Measurements from ENCODE around the gene C6orf136. TPM values are rescaled to one million over a fixed set of nuclear protein-coding genes. Genes with fewer than 3 reads are reported as not detected.

Gene C6orf136
- total RNA-seq, 4 donors from 2014 or later: 10.8 to 19.6 (median 16.6) TPM

DNA sequence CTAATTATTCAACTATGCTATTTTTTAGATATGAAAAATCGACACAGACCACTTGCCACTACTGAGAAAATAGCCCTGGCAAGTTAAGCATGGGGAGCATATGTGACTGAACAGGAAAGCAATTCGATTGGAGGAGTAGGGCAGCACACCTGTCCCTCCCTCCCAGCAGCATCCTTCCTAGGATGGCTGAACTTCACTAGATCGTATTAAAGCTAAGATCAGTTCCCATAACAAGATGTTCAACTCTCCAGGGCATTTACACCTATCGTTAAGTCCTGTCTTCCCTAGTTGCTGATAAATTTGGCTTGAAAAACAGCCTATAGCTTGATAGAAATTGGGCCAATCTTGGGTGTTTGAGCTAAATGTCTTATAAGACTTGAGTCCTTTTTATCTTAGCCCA, 36.9 kb upstream of the C6orf136 start:
- no peaks in the 10 kb centered on the region for H3K27me3 ChIP-seq
- H3K4me1 ChIP-seq: peaks cover 30 to 77% (median 35%) of the 10 kb centered on the region in 3 donors
- H3K4me3 ChIP-seq: no peak overlapping the region
- 73 to 88% methylated on average over 4 of the region's 4 CpGs for WGBS, 2 donors (ENCODE audit: low coverage in 1 of 2)
- no peaks in the 10 kb centered on the region for H3K9me3 ChIP-seq
- no peak for ATAC-seq
- TF ChIP-seq POLR2A (IDR thresholded peaks at IDR 0.05) (no peak), POLR2AphosphoS5 (IDR thresholded peaks at IDR 0.05) (no peak), EP300 (IDR thresholded peaks at IDR 0.05) (no peak)
- TF ChIP-seq, protein P1, sequence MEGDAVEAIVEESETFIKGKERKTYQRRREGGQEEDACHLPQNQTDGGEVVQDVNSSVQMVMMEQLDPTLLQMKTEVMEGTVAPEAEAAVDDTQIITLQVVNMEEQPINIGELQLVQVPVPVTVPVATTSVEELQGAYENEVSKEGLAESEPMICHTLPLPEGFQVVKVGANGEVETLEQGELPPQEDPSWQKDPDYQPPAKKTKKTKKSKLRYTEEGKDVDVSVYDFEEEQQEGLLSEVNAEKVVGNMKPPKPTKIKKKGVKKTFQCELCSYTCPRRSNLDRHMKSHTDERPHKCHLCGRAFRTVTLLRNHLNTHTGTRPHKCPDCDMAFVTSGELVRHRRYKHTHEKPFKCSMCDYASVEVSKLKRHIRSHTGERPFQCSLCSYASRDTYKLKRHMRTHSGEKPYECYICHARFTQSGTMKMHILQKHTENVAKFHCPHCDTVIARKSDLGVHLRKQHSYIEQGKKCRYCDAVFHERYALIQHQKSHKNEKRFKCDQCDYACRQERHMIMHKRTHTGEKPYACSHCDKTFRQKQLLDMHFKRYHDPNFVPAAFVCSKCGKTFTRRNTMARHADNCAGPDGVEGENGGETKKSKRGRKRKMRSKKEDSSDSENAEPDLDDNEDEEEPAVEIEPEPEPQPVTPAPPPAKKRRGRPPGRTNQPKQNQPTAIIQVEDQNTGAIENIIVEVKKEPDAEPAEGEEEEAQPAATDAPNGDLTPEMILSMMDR (IDR thresholded peaks at IDR 0.05): no peak
- H3K36me3 ChIP-seq: peaks cover 3 to 44% of the 10 kb centered on the region in 2 donors
- no peak overlapping the region for H3K27ac ChIP-seq

- ATAC-seq: no peak
- Histone ChIP-seq H3K36me3 (peaks cover 0 to 35% of the 10 kb centered on the region in 2 donors), H3K4me1 (peaks cover 30 to 77% (median 35%) of the 10 kb centered on the region in 3 donors), H3K27ac (peak overlapping the region in 2 of 4 donors; percentile 39 to 92), H3K4me3 (no peak overlapping the region), H3K9me3 (no peaks in the 10 kb centered on the region), H3K27me3 (no peaks in the 10 kb centered on the region)
- TF ChIP-seq POLR2A (IDR thresholded peaks at IDR 0.05): no peak
- TF ChIP-seq, protein P1 (IDR thresholded peaks at IDR 0.05): no peak
- no peak for TF ChIP-seq EP300 (IDR thresholded peaks at IDR 0.05)
- no peak for TF ChIP-seq POLR2AphosphoS5 (IDR thresholded peaks at IDR 0.05)
- WGBS, 2 donors (ENCODE audit: low coverage in 1 of 2): 57 to 61% methylated on average over 3 to 5 of the region's 9 CpGs
Measured at GRCh38 chr6:30611150-30611855, 35.6 kb upstream of the C6orf136 start.

DNA sequence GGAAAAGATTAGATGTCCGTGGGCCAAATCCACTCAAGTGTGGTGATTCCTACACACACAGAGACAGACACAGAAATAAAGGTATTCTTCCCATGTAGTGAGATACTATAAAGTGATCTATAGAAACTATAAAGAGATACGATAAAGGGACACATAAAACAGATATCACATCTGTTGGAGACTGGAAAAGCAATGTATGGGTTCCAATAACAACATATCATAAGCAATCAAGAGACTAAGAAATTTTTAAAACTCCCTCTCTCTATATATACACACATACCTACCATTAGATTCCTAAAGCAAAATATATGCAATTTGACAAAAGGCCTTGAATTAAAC, 35.1 kb upstream of the C6orf136 start:
- no peaks in the 10 kb centered on the region for H3K9me3 ChIP-seq
- H3K4me1 ChIP-seq: peaks cover 30 to 74% (median 35%) of the 10 kb centered on the region in 3 donors
- H3K36me3 ChIP-seq: peaks cover 0 to 35% of the 10 kb centered on the region in 2 donors
- H3K27me3 ChIP-seq: no peaks in the 10 kb centered on the region
- TF ChIP-seq, protein P1 (IDR thresholded peaks at IDR 0.05): no peak
- TF ChIP-seq EP300 (IDR thresholded peaks at IDR 0.05) (no peak), POLR2A (IDR thresholded peaks at IDR 0.05) (no peak), POLR2AphosphoS5 (IDR thresholded peaks at IDR 0.05) (no peak)
- no peak for ATAC-seq
- no peak overlapping the region for H3K4me3 ChIP-seq
- peak overlapping the region in 3 of 4 donors; percentile 39 to 92 (median 76) for H3K27ac ChIP-seq
- WGBS, 2 donors (ENCODE audit: low coverage in 1 of 2): 59 to 61% methylated on average over 2 of the region's 2 CpGs

DNA sequence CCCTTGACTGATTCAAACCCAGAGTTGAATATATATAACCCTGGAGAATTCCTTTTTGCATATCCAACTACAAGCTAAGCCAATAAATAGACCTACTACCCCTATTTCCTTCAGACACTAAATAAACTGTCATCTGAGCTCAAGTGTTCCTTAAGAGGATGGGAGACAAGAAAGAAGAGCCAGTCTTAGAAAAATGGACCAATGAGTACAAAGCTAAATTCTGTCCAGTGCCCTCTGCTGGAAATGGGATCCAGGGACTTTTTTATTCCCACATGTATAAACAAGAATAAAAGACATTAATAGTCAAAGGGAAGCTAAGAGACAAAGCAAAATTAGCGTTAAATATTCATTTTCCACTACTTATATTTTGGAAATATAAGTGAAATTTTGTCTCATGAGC, 34.7 kb upstream of the C6orf136 start:
- Histone ChIP-seq H3K9me3 (no peaks in the 10 kb centered on the region), H3K4me1 (peaks cover 30 to 71% (median 35%) of the 10 kb centered on the region in 3 donors), H3K36me3 (peaks cover 0 to 31% of the 10 kb centered on the region in 2 donors), H3K27me3 (no peaks in the 10 kb centered on the region), H3K27ac (peak overlapping the region in 3 of 4 donors; percentile 76 to 95 (median 92)), H3K4me3 (no peak overlapping the region)
- 44 to 67% methylated on average over 1 of the region's 1 CpG for WGBS, 2 donors (ENCODE audit: low coverage in 1 of 2)
- ATAC-seq: no peak
- no peak for TF ChIP-seq POLR2AphosphoS5 (IDR thresholded peaks at IDR 0.05)
- TF ChIP-seq, protein P1 (IDR thresholded peaks at IDR 0.05): peak in 3 of 4 experiments; percentile 7 to 38 (median 35)

GRCh38 chr6:30612687-30613248, 34.2 kb upstream of the C6orf136 start:
- Histone ChIP-seq H3K4me3 (no peak overlapping the region), H3K9me3 (no peaks in the 10 kb centered on the region), H3K27me3 (no peaks in the 10 kb centered on the region), H3K4me1 (peaks cover 30 to 66% (median 35%) of the 10 kb centered on the region in 3 donors), H3K36me3 (peaks cover 0 to 26% of the 10 kb centered on the region in 2 donors), H3K27ac (peak overlapping the region; percentile 76 to 99 (median 94))
- ATAC-seq: no peak
- 27 to 35% methylated on average over 5 to 6 of the region's 6 CpGs for WGBS, 2 donors (ENCODE audit: low coverage in 1 of 2)
- peak; percentile 34 for TF ChIP-seq POLR2AphosphoS5 (IDR thresholded peaks at IDR 0.05)
- no peak for TF ChIP-seq EP300 (IDR thresholded peaks at IDR 0.05)
